H9 (cell line): ENCODE data around the gene VAV2. TPM values are rescaled to one million over a fixed set of nuclear protein-coding genes. Genes with fewer than 3 reads are reported as not detected.

Experiments used
- DNase-seq: peaks from one replicate; pipeline ENCODE4 v3.0.0-alpha.2; 2017
- H2AFZ ChIP-seq: one replicate; pipeline ENCODE4 v1.6.1; 2013; ENCODE audit warnings: mild to moderate bottlenecking, low read length, control low read depth, moderate library complexity
- H2AK5ac ChIP-seq: 2 replicates; pipeline ENCODE4 v1.6.1; 2013; ENCODE audit warnings: low read length, control low read depth, mixed read lengths; ENCODE audit not compliant: insufficient read length
- H2BK120ac ChIP-seq: one replicate; pipeline ENCODE4 v1.6.1; 2013; ENCODE audit warnings: low read depth, mild to moderate bottlenecking, low read length, control low read depth, inconsistent platforms; ENCODE audit not compliant: poor library complexity, severe bottlenecking
- H2BK12ac ChIP-seq: 2 replicates; pipeline ENCODE4 v1.6.1; 2013; ENCODE audit warnings: low read length, control low read depth, mixed read lengths, low read depth; ENCODE audit not compliant: insufficient read length
- H2BK15ac ChIP-seq: 2 replicates; pipeline ENCODE4 v1.6.1; 2013; ENCODE audit warnings: low read depth, low read length, control low read depth
- H2BK20ac ChIP-seq: one replicate; pipeline ENCODE4 v1.6.1; 2013; ENCODE audit warnings: low read depth, mild to moderate bottlenecking, low read length, control low read depth, inconsistent platforms; ENCODE audit not compliant: poor library complexity, severe bottlenecking
- H2BK5ac ChIP-seq: 2 replicates; pipeline ENCODE4 v1.6.1; 2013; ENCODE audit warnings: low read length, control low read depth, mixed read lengths; ENCODE audit not compliant: insufficient read length
- H3K14ac ChIP-seq: 2 replicates; pipeline ENCODE4 v1.6.1; 2013; ENCODE audit warnings: low read length, control low read depth; ENCODE audit not compliant: insufficient read depth
- H3K18ac ChIP-seq: 2 replicates; pipeline ENCODE4 v1.6.1; 2013; ENCODE audit warnings: low read depth, mild to moderate bottlenecking, mixed read lengths, low read length, control low read depth; ENCODE audit not compliant: insufficient read length
- H3K23ac ChIP-seq: 2 replicates; pipeline ENCODE4 v1.6.1; 2013; ENCODE audit warnings: low read length, control low read depth, mixed read lengths, low read depth; ENCODE audit not compliant: insufficient read length
- H3K23me2 ChIP-seq: 2 replicates; pipeline ENCODE4 v1.6.1; 2013; ENCODE audit warnings: low read depth, mild to moderate bottlenecking, mixed read lengths, low read length, control low read depth; ENCODE audit not compliant: insufficient read length, poor library complexity, severe bottlenecking
- H3K27ac ChIP-seq: 2 replicates; pipeline ENCODE4 v1.5.1; 2013; ENCODE audit warnings: low read length, control low read depth, mixed read lengths, low read depth; ENCODE audit not compliant: insufficient read length
- H3K27me3 ChIP-seq: 2 replicates; pipeline ENCODE4 v1.6.1; 2013; ENCODE audit warnings: low read length, control low read depth, inconsistent platforms; ENCODE audit not compliant: insufficient read depth
- H3K4ac ChIP-seq: 2 replicates; pipeline ENCODE4 v1.6.1; 2013; ENCODE audit warnings: low read depth, mild to moderate bottlenecking, control low read depth, inconsistent platforms, low read length, moderate library complexity
- H3K4me1 ChIP-seq: 2 replicates; pipeline ENCODE4 v1.6.1; 2013; ENCODE audit warnings: low read length, control low read depth, inconsistent platforms; ENCODE audit not compliant: insufficient read depth
- H3K4me2 ChIP-seq: 2 replicates; pipeline ENCODE4 v1.6.1; 2013; ENCODE audit warnings: low read length, control low read depth, mixed read lengths; ENCODE audit not compliant: insufficient read length, insufficient read depth
- H3K56ac ChIP-seq: 2 replicates; pipeline ENCODE4 v1.6.1; 2013; ENCODE audit warnings: low read depth, mild to moderate bottlenecking, mixed read lengths, low read length, control low read depth; ENCODE audit not compliant: insufficient read length
- H3K79me1 ChIP-seq: 2 replicates; pipeline ENCODE4 v1.6.1; 2013; ENCODE audit warnings: low read depth, mild to moderate bottlenecking, moderate library complexity, low read length, control low read depth, inconsistent platforms; ENCODE audit not compliant: insufficient read depth, poor library complexity, severe bottlenecking
- H3K79me2 ChIP-seq: 2 replicates; pipeline ENCODE4 v1.6.1; 2013; ENCODE audit warnings: low read length, control low read depth, inconsistent platforms; ENCODE audit not compliant: insufficient read depth
- H3K9ac ChIP-seq: 2 replicates; pipeline ENCODE4 v1.6.1; 2013; ENCODE audit warnings: low read length, control low read depth, mixed read lengths; ENCODE audit not compliant: insufficient read length; ENCODE audit errors: extremely low read depth
- H3K9me3 ChIP-seq: one replicate; pipeline ENCODE4 v1.6.1; 2013; ENCODE audit warnings: low read depth, low read length, inconsistent platforms; ENCODE audit not compliant: control insufficient read depth
- H3T11ph ChIP-seq: one replicate; pipeline ENCODE4 v1.6.1; 2013; ENCODE audit warnings: mild to moderate bottlenecking, low read length, control low read depth, inconsistent platforms
- H4K20me1 ChIP-seq: one replicate; pipeline ENCODE4 v1.6.1; 2013; ENCODE audit not compliant: control insufficient read depth, insufficient read length, insufficient read depth
- H4K5ac ChIP-seq: 2 replicates; pipeline ENCODE4 v1.6.1; 2013; ENCODE audit warnings: low read depth, mild to moderate bottlenecking, mixed read lengths, low read length, control low read depth; ENCODE audit not compliant: insufficient read length
- H4K8ac ChIP-seq: replicated peaks from 2 replicates; pipeline ENCODE4 v1.6.1; 2013; ENCODE audit warnings: low read length, control low read depth, mixed read lengths, low read depth; ENCODE audit not compliant: insufficient read length
- H4K91ac ChIP-seq: 2 replicates; pipeline ENCODE4 v1.6.1; 2013; ENCODE audit warnings: low read depth, mild to moderate bottlenecking, moderate library complexity, mixed read lengths, low read length, control low read depth; ENCODE audit not compliant: insufficient read length
- H3K27ac Mint-ChIP-seq, 3 experiments: 2 replicates in 2 of 3; 3 replicates in 1 of 3; pipeline ENCODE4 v1.8.0; 2020 to 2021; ENCODE audit warnings: mixed read lengths in 3 of 3, mild to moderate bottlenecking in 1 of 3, moderate library complexity in 1 of 3
- H3K27me3 Mint-ChIP-seq: 2 replicates; pipeline ENCODE4 v1.8.0; 2021; ENCODE audit warnings: low read depth, mild to moderate bottlenecking, moderate library complexity, mixed read lengths
- H3K36me3 Mint-ChIP-seq, 3 experiments: 2 replicates in 2 of 3; 3 replicates in 1 of 3; pipeline ENCODE4 v1.8.0; 2020 to 2021; ENCODE audit warnings: low read depth in 3 of 3, mixed read lengths in 3 of 3; ENCODE audit not compliant: insufficient read depth in 1 of 3
- H3K4me1 Mint-ChIP-seq, 2 experiments: 2 replicates each; pipeline ENCODE4 v1.8.0; 2020; ENCODE audit warnings: mixed read lengths in 2 of 2
- H3K4me3 Mint-ChIP-seq, 2 experiments: 2 replicates in 1 of 2; 3 replicates in 1 of 2; pipeline ENCODE4 v1.8.0; 2020 to 2021; ENCODE audit warnings: mild to moderate bottlenecking in 2 of 2, mixed read lengths in 2 of 2, moderate library complexity in 1 of 2
- H3K9me3 Mint-ChIP-seq, 2 experiments: 2 replicates in 1 of 2; 3 replicates in 1 of 2; pipeline ENCODE4 v1.8.0; 2020; ENCODE audit warnings: mild to moderate bottlenecking in 2 of 2, mixed read lengths in 2 of 2, moderate library complexity in 1 of 2
- CTCF ChIP-seq: fragments of 200-600 bp; sonication (generic); conservative IDR thresholded peaks from 3 replicates; pipeline ENCODE4 v1.8.0; 2021; ENCODE audit warnings: antibody characterized with exemption, mild to moderate bottlenecking
- WGBS: extraction: QIAGEN DNeasy Blood & Tissue Kit; methylation state at CpG from one replicate; pipeline ENCODE4 v1.1.7; 2013; ENCODE audit warnings: missing lambda C conversion rate, low lambda C conversion rate, mixed read lengths; ENCODE audit not compliant: insufficient read length; ENCODE audit errors: extremely low coverage; 5-methylcytosine and 5-hydroxymethylcytosine counted together
- total RNA-seq: library from RNA; stranded (reverse); gene quantifications from 2 replicates; pipeline ENCODE4 v1.2.1, GENCODE V29; 2021

Gene VAV2
- total RNA-seq, 1 experiment from 2014 or later, result 58.7 TPM

GRCh38 chr9:134030821-134031470 lies 38.8 kb upstream of the VAV2 start:
- Mint-ChIP-seq H3K27me3 (peaks cover 2% of the 10 kb centered on the region), H3K4me3 (no peak overlapping the region), H3K4me1 (peaks cover 7 to 10% of the 10 kb centered on the region in 2 experiments; a peak in 3 of 4 replicates), H3K27ac (peak overlapping the region in 1 of 3 experiments; percentile 73; a peak in 2 of 7 replicates), H3K9me3 (no peaks in the 10 kb centered on the region), H3K36me3 (peaks cover 9 to 48% (median 48%) of the 10 kb centered on the region in 3 experiments; a peak in 6 of 7 replicates)
- Histone ChIP-seq H2AK5ac (no peak overlapping the region), H3T11ph (no peak overlapping the region), H3K18ac (no peak overlapping the region), H3K4me2 (no peak overlapping the region), H3K23ac (no peak overlapping the region), H2AFZ (no peak overlapping the region), H3K27ac (no peak overlapping the region), H3K79me2 (no peaks in the 10 kb centered on the region), H3K27me3 (no peaks in the 10 kb centered on the region), H3K23me2 (peaks cover 3% of the 10 kb centered on the region), H4K5ac (no peak overlapping the region), H2BK12ac (no peak overlapping the region), H3K4ac (no peak overlapping the region), H2BK20ac (no peak overlapping the region), H2BK5ac (no peak overlapping the region), H3K9me3 (no peaks in the 10 kb centered on the region), H3K14ac (no peak overlapping the region), H3K79me1 (no peaks in the 10 kb centered on the region), H2BK120ac (no peak overlapping the region), H4K8ac (no peak overlapping the region), H3K56ac (no peak overlapping the region), H2BK15ac (no peak overlapping the region; the same call in 1 of the 2 replicates), H4K20me1 (no peaks in the 10 kb centered on the region), H3K4me1 (no peaks in the 10 kb centered on the region), H3K9ac (no peak overlapping the region), H4K91ac (no peak overlapping the region)
- no peak for DNase-seq
- no CpG with 5 or more reads among the region's 29 CpGs for WGBS
- no peak for TF ChIP-seq CTCF
